Ishikawa (cell line): ENCODE measurements around the gene DUSP8.

Experiments
- CEBPB ChIP-seq: IDR thresholded peaks from 2 replicates; pipeline ENCODE4 v1.6.1; 2012
- CREB1 ChIP-seq: IDR thresholded peaks from 2 replicates; pipeline ENCODE4 v1.6.1; 2012; ENCODE audit warnings: low read depth
- EGR1 ChIP-seq: IDR thresholded peaks from 2 replicates; pipeline ENCODE4 v1.6.1; 2012
- EP300 ChIP-seq: IDR thresholded peaks from 2 replicates; pipeline ENCODE4 v1.6.1; 2012; ENCODE audit warnings: borderline replicate concordance
- FOXM1 ChIP-seq: IDR thresholded peaks from 2 replicates; pipeline ENCODE4 v1.6.1; 2012; ENCODE audit warnings: low read depth, borderline replicate concordance
- MAX ChIP-seq: IDR thresholded peaks from 2 replicates; pipeline ENCODE4 v1.6.1; 2012
- NFIC ChIP-seq: IDR thresholded peaks from 2 replicates; pipeline ENCODE4 v1.6.1; 2012
- RAD21 ChIP-seq: IDR thresholded peaks from 2 replicates; pipeline ENCODE4 v1.6.1; 2012; ENCODE audit warnings: low read depth
- REST ChIP-seq: IDR thresholded peaks from 2 replicates; pipeline ENCODE4 v1.6.1; 2012; ENCODE audit warnings: low read depth, mild to moderate bottlenecking
- TAF1 ChIP-seq: IDR thresholded peaks from 2 replicates; pipeline ENCODE4 v1.6.1; 2012; ENCODE audit warnings: low read depth, mild to moderate bottlenecking
- TCF12 ChIP-seq: IDR thresholded peaks from 2 replicates; pipeline ENCODE4 v1.6.1; 2012; ENCODE audit warnings: low read depth
- TEAD4 ChIP-seq: IDR thresholded peaks from 2 replicates; pipeline ENCODE4 v1.6.1; 2012
- USF1 ChIP-seq: IDR thresholded peaks from 2 replicates; pipeline ENCODE4 v1.6.1; 2012
- YY1 ChIP-seq: IDR thresholded peaks from 2 replicates; pipeline ENCODE4 v1.6.1; 2012; ENCODE audit warnings: low read depth
- ZBTB7A ChIP-seq: IDR thresholded peaks from 2 replicates; pipeline ENCODE4 v1.6.1; 2012; ENCODE audit warnings: low read depth

Gene DUSP8

GRCh38 chr11:1572197-1573076 lies at the start of gene DUSP8:
TSS of gene DUSP8 (minus strand) at chr11:1572271. CDS start at chr11:1565826, 6,445 bp downstream.
- TF ChIP-seq RAD21 (no peak), CREB1 (peak; percentile 75), TCF12 (0 out of 2 replicates have a peak, but pooled peaks have one; percentile 29), ZBTB7A (peak; percentile 88), USF1 (peak; percentile 38; the same call in 1 of the 2 replicates)

GRCh38 chr11:1619449-1619848 lies 47.4 kb upstream of the DUSP8 start:
- no peak for TF ChIP-seq FOXM1
- no peak for TF ChIP-seq YY1
- no peak for TF ChIP-seq CEBPB
- no peak for TF ChIP-seq USF1

- no peak for TF ChIP-seq EGR1
- no peak for TF ChIP-seq REST
- no peak for TF ChIP-seq TCF12
- no peak for TF ChIP-seq CREB1
- no peak for TF ChIP-seq RAD21
These were observed 46.2 kb upstream of the DUSP8 start for GRCh38 chr11:1618231-1618630.

- TF ChIP-seq FOXM1 (no peak), ZBTB7A (no peak), MAX (no peak), TAF1 (no peak), RAD21 (no peak), TEAD4 (no peak), CEBPB (no peak), EP300 (no peak), EGR1 (no peak), REST (no peak), USF1 (no peak), TCF12 (no peak), YY1 (no peak), NFIC (no peak)
These were observed 36.3 kb upstream of the DUSP8 start, which contains the start of gene KRTAP5-3 for GRCh38 chr11:1608363-1608762. TSS of gene KRTAP5-3 (minus strand) at chr11:1608463. CDS start at chr11:1608385, 78 bp downstream.

GRCh38 chr11:1604711-1605110 lies 32.6 kb upstream of the DUSP8 start:
- no peak for TF ChIP-seq TAF1
- TF ChIP-seq MAX, result no peak
- no peak for TF ChIP-seq CREB1
- TF ChIP-seq ZBTB7A, result no peak
- no peak for TF ChIP-seq USF1
- no peak for TF ChIP-seq FOXM1
- no peak for TF ChIP-seq NFIC
- TF ChIP-seq TEAD4, result no peak
- no peak for TF ChIP-seq RAD21
- TF ChIP-seq CEBPB, result no peak
- TF ChIP-seq EP300, result no peak
- no peak for TF ChIP-seq TCF12
- TF ChIP-seq REST, result no peak
- no peak for TF ChIP-seq EGR1
- TF ChIP-seq YY1, result no peak
